ENCODE measurements around the gene HOXC10.

The HOXC10 gene

GRCh38 chr12:53977596-53978445, 7.1 kb upstream of the HOXC10 start:
- no peak for TF ChIP-seq CTCF (IDR thresholded peaks at IDR 0.05; ENCODE audit: low read depth, low read length)

GRCh38 chr12:53978477-53979356, 6.2 kb upstream of the HOXC10 start:
- TF ChIP-seq CTCF (IDR thresholded peaks at IDR 0.05; ENCODE audit: low read depth, low read length), result no peak
- in situ Hi-C loops (cut with HindIII; ENCODE audit: low sequenced_read_pairs), result no loop called here
- no peak overlapping the region for H3K4me3 ChIP-seq (ENCODE audit: low read depth, low read length)
- no peak for DNase-seq (ENCODE audit: low read depth, low spot score)

More at GRCh38 chr12:53977596-53978445, 7.1 kb upstream of the HOXC10 start:
- DNase-seq (ENCODE audit: low read depth, low spot score), result no peak
- H3K4me3 ChIP-seq (ENCODE audit: low read depth, low read length), result no peak overlapping the region
- in situ Hi-C loops (cut with HindIII; ENCODE audit: low sequenced_read_pairs), result no loop called here

- no peak for TF ChIP-seq CTCF (IDR thresholded peaks at IDR 0.05; ENCODE audit: low read depth, low read length)
- in situ Hi-C loops (cut with HindIII; ENCODE audit: low sequenced_read_pairs), result no loop called here
- no peak overlapping the region for H3K4me3 ChIP-seq (ENCODE audit: low read depth, low read length)
- no peak for DNase-seq (ENCODE audit: low read depth, low spot score)
Measured at GRCh38 chr12:53980104-53980801, 4.7 kb upstream of the HOXC10 start.

- no peak overlapping the region for H3K4me3 ChIP-seq (ENCODE audit: low read depth, low read length)
- no peak for DNase-seq (ENCODE audit: low read depth, low spot score)
- TF ChIP-seq CTCF (IDR thresholded peaks at IDR 0.05; ENCODE audit: low read depth, low read length), result no peak
- in situ Hi-C loops (cut with HindIII; ENCODE audit: low sequenced_read_pairs), result no loop called here
Measured at GRCh38 chr12:53980802-53981496, 4.0 kb upstream of the HOXC10 start.

GRCh38 chr12:53981634-53982565, 3.0 kb upstream of the HOXC10 start:
- in situ Hi-C loops (cut with HindIII; ENCODE audit: low sequenced_read_pairs), result no loop called here
- no peak for DNase-seq (ENCODE audit: low read depth, low spot score)
- no peak for TF ChIP-seq CTCF (IDR thresholded peaks at IDR 0.05; ENCODE audit: low read depth, low read length)
- H3K4me3 ChIP-seq (ENCODE audit: low read depth, low read length), result no peak overlapping the region
